ENCODE results near the gene NEK5. TPM values are rescaled to one million over a fixed set of nuclear protein-coding genes. Genes with fewer than 3 reads are reported as not detected.

NEK5 gene
- total and polyA plus RNA-seq, 2 donors (not counting 3 experiments of a cell fraction or from before 2014, with no cell fraction given) = 0.03 to 0.18 TPM

GRCh38 chr13:51999510-51999911, 129.4 kb downstream of the NEK5 start:
- Histone ChIP-seq H3K27ac (ENCODE audit: insufficient read depth, low read depth, low read length) (no peak overlapping the region), H3K4me2 (ENCODE audit: insufficient read depth, low read length) (no peak overlapping the region), H3K9me1 (replicated peaks; ENCODE audit: control insufficient read depth, extremely low read depth, insufficient read depth, low read length) (no peaks in the 10 kb centered on the region), H3K9me3 (replicated peaks; ENCODE audit: control insufficient read depth, insufficient read depth, low read length) (no peaks in the 10 kb centered on the region), H3K36me3 (ENCODE audit: control insufficient read depth in 2 of 2, extremely low read depth in 1 of 2, insufficient read depth in 2 of 2, low read length in 2 of 2) (no peaks in the 10 kb centered on the region), H3K9ac (replicated peaks; ENCODE audit: extremely low read depth, insufficient read depth, low read length) (no peak overlapping the region), H3K4me1 (ENCODE audit: control insufficient read depth, extremely low read depth, insufficient read depth, low read length) (no peaks in the 10 kb centered on the region), H2AFZ (ENCODE audit: low read depth, low read length) (no peak overlapping the region), H3K27me3 (ENCODE audit: control insufficient read depth in 2 of 2, insufficient read depth in 2 of 2, low read length in 2 of 2) (peaks cover 17 to 19% of the 10 kb centered on the region in 2 experiments), H3K4me3 (replicated peaks in 1 of 3; ENCODE audit: insufficient read depth in 1 of 3, low read depth in 1 of 3, low read length in 3 of 3) (no peak overlapping the region), H4K20me1 (replicated peaks; ENCODE audit: control insufficient read depth, extremely low read depth, insufficient read depth, low read length) (no peaks in the 10 kb centered on the region), H3K79me2 (ENCODE audit: control insufficient read depth, insufficient read depth, low read length) (no peaks in the 10 kb centered on the region)
- TF ChIP-seq EZH2 (IDR thresholded peaks at IDR 0.05; ENCODE audit: borderline replicate concordance, low read depth, low read length, severe bottlenecking) = no peak
- TF ChIP-seq MYC (IDR thresholded peaks at IDR 0.05; ENCODE audit: low read depth, low read length) = no peak
- TF ChIP-seq CTCF (IDR thresholded peaks at IDR 0.05; ENCODE audit: extremely low read depth in 1 of 2, insufficient read depth in 1 of 2, low read depth in 1 of 2, low read length in 2 of 2) = no peak
- no peak for TF ChIP-seq POLR2AphosphoS5 (IDR thresholded peaks at IDR 0.05; ENCODE audit: insufficient read depth, low read depth, low read length)
- no peak for TF ChIP-seq MAX (IDR thresholded peaks at IDR 0.05; ENCODE audit: insufficient read depth, insufficient read length)
- no peak for TF ChIP-seq JUN (IDR thresholded peaks at IDR 0.05; ENCODE audit: borderline replicate concordance, insufficient read depth, insufficient read length, low read depth)
- TF ChIP-seq POLR2A (IDR thresholded peaks at IDR 0.05; ENCODE audit: low read depth, low read length) = no peak
- intact Hi-C loops (cut with micrococcal nuclease) (no loop called here), dilution Hi-C loops (cut with MboI; ENCODE audit: extremely low pct_ligation_motif_present, low sequenced_read_pairs) (no loop called here)
- no peak for FAIRE-seq
- no peak for DNase-seq (ENCODE audit: low read depth, low spot score)
- CTCF ChIA-PET = interaction anchor here (0.6 to 6.7 kb wide), 6 partner anchors 8 to 236 kb away, joined by 3 to 45 read pairs (median 4); partner anchors contain the start of genes ALG11 and NEK5
- no TSS peak for BruUV-seq (replicated peaks)
- POLR2A ChIA-PET = no interaction called here

Data from endothelial cell of umbilical vein (primary cell).